SK-N-SH treated with all-trans-retinoic acid at 6 μM for 48 hours (cell line): Measurements from ENCODE around the gene KNG1.
A peak's percentile ranks its signal among the peaks of the same experiment; 100 is the strongest.

Experiments used
- ATAC-seq: fragments of 200-7000 bp; cut with Tn5 transposase; 3 replicates; pipeline ENCODE4 v1.9.1; 2020; ENCODE audit warnings: mild to moderate bottlenecking, moderate library complexity
- ARNTL ChIP-seq: fragments of 450-650 bp; formaldehyde crosslinking; IDR thresholded peaks from 2 replicates; pipeline ENCODE4 v1.5.0; 2020; ENCODE audit warnings: low read depth, mild to moderate bottlenecking, moderate library complexity, borderline replicate concordance
- BACH2 ChIP-seq: fragments of 250-450 bp; sonication (Bioruptor Pico); IDR thresholded peaks from 2 replicates; pipeline ENCODE4 v1.9.0; 2021; ENCODE audit warnings: mild to moderate bottlenecking, borderline replicate concordance
- CSDC2 ChIP-seq: fragments of 250-450 bp; sonication (Bioruptor Pico); IDR thresholded peaks from 2 replicates; pipeline ENCODE4 v1.5.0; 2020; ENCODE audit warnings: mild to moderate bottlenecking, moderate library complexity
- ESRRG ChIP-seq: fragments of 250-450 bp; sonication (Bioruptor Pico); IDR thresholded peaks from 2 replicates; pipeline ENCODE4 v1.6.1; 2021; ENCODE audit warnings: mild to moderate bottlenecking
- GLIS3 ChIP-seq: fragments of 250-450 bp; sonication (Bioruptor Pico); IDR thresholded peaks from 2 replicates; pipeline ENCODE4 v1.5.0; 2020; ENCODE audit warnings: mild to moderate bottlenecking, moderate library complexity
- ISL1 ChIP-seq: fragments of 250-450 bp; sonication (Bioruptor Pico); IDR thresholded peaks from 2 replicates; pipeline ENCODE4 v2.1.2; 2022; ENCODE audit warnings: mild to moderate bottlenecking, moderate library complexity
- OSR1 ChIP-seq: fragments of 250-450 bp; sonication (Bioruptor Pico); IDR thresholded peaks from 2 replicates; pipeline ENCODE4 v1.8.0; 2022; ENCODE audit warnings: moderate library complexity, mild to moderate bottlenecking, inconsistent platforms
- RARB ChIP-seq: fragments of 250-450 bp; sonication (Bioruptor Pico); IDR thresholded peaks from 2 replicates; pipeline ENCODE4 v1.8.0; 2021; ENCODE audit warnings: mild to moderate bottlenecking, moderate library complexity
- SNAI2 ChIP-seq: fragments of 250-450 bp; sonication (Bioruptor Pico); IDR thresholded peaks from 2 replicates; pipeline ENCODE4 v1.5.0; 2020; ENCODE audit warnings: mild to moderate bottlenecking, moderate library complexity
- TCF4 ChIP-seq: fragments of 250-450 bp; sonication (Bioruptor Pico); IDR thresholded peaks from 2 replicates; pipeline ENCODE4 v1.8.0; 2021; ENCODE audit warnings: mild to moderate bottlenecking, moderate library complexity, borderline replicate concordance
- TOX ChIP-seq: fragments of 250-450 bp; sonication (Bioruptor Pico); IDR thresholded peaks from 2 replicates; pipeline ENCODE4 v1.8.0; 2021; ENCODE audit warnings: mild to moderate bottlenecking, moderate library complexity, borderline replicate concordance
- ZC3H10 ChIP-seq: fragments of 250-450 bp; sonication (Bioruptor Pico); IDR thresholded peaks from 2 replicates; pipeline ENCODE4 v1.5.1; 2021; ENCODE audit warnings: mild to moderate bottlenecking, moderate library complexity
- ZFP3 ChIP-seq: fragments of 250-450 bp; sonication (Bioruptor Pico); IDR thresholded peaks from 2 replicates; pipeline ENCODE4 v1.5.0; 2020; ENCODE audit warnings: mild to moderate bottlenecking, moderate library complexity
- ZFP30 ChIP-seq: fragments of 450-650 bp; formaldehyde crosslinking; IDR thresholded peaks from 2 replicates; pipeline ENCODE4 v1.5.0; 2022; ENCODE audit warnings: mild to moderate bottlenecking, moderate library complexity
- ZNF565 ChIP-seq: fragments of 450-650 bp; formaldehyde crosslinking; conservative IDR thresholded peaks from 2 replicates; pipeline ENCODE4 v1.5.0; 2020; ENCODE audit warnings: low read depth, mild to moderate bottlenecking, moderate library complexity
- ZNF70 ChIP-seq: fragments of 450-650 bp; formaldehyde crosslinking; IDR thresholded peaks from 2 replicates; pipeline ENCODE4 v1.5.0; 2020; ENCODE audit warnings: mild to moderate bottlenecking, moderate library complexity
- ZNF8 ChIP-seq: fragments of 450-650 bp; formaldehyde crosslinking; IDR thresholded peaks from 2 replicates; pipeline ENCODE4 v1.5.0; 2020; ENCODE audit warnings: mild to moderate bottlenecking, moderate library complexity
- TF ChIP-seq, protein P1 (sequence below): fragments of 250-450 bp; sonication (Bioruptor Pico); IDR thresholded peaks from 2 replicates; pipeline ENCODE4 v1.5.1; 2021; ENCODE audit warnings: mild to moderate bottlenecking, moderate library complexity
- TF ChIP-seq, protein P2 (sequence below): fragments of 250-450 bp; sonication (Bioruptor Pico); IDR thresholded peaks from 2 replicates; pipeline ENCODE4 v1.8.0; 2020; ENCODE audit warnings: mild to moderate bottlenecking, moderate library complexity, borderline replicate concordance
- TF ChIP-seq, protein P3 (sequence below): fragments of 250-450 bp; sonication (Bioruptor Pico); IDR thresholded peaks from 2 replicates; pipeline ENCODE4 v1.5.1; 2020; ENCODE audit warnings: low read depth, mild to moderate bottlenecking, moderate library complexity
- TF ChIP-seq, protein P4 (sequence below): fragments of 250-450 bp; sonication (Bioruptor Pico); IDR thresholded peaks from 2 replicates; pipeline ENCODE4 v1.8.0; 2021; ENCODE audit warnings: low read depth, mild to moderate bottlenecking, moderate library complexity, borderline replicate concordance
- TF ChIP-seq, protein P5 (sequence below): fragments of 250-450 bp; sonication (Bioruptor Pico); IDR thresholded peaks from 2 replicates; pipeline ENCODE4 v1.5.0; 2020; ENCODE audit warnings: mild to moderate bottlenecking, moderate library complexity

Gene KNG1

DNA sequence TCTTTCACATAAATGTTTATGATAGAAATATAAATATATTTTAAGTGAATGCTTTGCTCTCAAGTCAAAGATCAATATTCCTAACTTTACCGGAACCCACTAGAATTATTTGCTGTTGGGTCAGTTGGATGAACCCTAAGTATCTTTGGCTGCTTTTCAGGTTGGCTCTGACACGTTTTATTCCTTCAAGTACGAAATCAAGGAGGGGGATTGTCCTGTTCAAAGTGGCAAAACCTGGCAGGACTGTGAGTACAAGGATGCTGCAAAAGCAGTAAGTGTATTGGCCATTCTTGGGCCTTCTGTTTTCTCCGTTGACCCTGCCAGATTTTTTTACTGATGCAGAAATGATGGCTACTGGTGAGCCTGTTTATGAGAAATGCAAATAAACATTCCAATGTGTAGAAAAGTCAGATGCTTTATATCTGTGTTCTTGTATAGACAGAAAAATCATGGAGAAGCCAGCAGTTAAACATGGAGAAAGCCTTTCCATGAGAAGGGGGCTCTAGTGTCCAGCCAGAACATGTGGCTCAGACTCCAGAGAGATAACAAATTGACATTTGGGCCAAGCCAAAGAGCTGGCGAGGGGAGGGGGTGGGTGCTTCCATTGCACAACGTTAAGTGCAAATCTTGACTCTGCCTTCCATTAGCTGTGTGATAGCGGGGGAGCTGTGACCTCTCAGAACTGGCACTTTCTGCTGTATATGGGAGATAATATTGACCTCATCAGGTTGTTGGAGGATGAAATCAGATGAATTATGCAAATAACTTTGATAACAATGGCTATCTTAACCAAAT is 3.0 kb downstream of the KNG1 start:
- no peak for ATAC-seq
- TF ChIP-seq ZNF565 (no peak), ZC3H10 (CRISPR knock-in tag) (no peak), ZFP3 (CRISPR knock-in tag) (no peak), BACH2 (CRISPR knock-in tag) (no peak), GLIS3 (CRISPR knock-in tag) (no peak), TOX (CRISPR knock-in tag) (no peak), ZFP30 (CRISPR knock-in tag) (no peak), ISL1 (CRISPR knock-in tag) (no peak), SNAI2 (CRISPR knock-in tag) (no peak), ZNF8 (CRISPR knock-in tag) (no peak), ARNTL (CRISPR knock-in tag) (no peak), OSR1 (CRISPR knock-in tag) (no peak), RARB (CRISPR knock-in tag) (no peak)
- TF ChIP-seq, protein P1, sequence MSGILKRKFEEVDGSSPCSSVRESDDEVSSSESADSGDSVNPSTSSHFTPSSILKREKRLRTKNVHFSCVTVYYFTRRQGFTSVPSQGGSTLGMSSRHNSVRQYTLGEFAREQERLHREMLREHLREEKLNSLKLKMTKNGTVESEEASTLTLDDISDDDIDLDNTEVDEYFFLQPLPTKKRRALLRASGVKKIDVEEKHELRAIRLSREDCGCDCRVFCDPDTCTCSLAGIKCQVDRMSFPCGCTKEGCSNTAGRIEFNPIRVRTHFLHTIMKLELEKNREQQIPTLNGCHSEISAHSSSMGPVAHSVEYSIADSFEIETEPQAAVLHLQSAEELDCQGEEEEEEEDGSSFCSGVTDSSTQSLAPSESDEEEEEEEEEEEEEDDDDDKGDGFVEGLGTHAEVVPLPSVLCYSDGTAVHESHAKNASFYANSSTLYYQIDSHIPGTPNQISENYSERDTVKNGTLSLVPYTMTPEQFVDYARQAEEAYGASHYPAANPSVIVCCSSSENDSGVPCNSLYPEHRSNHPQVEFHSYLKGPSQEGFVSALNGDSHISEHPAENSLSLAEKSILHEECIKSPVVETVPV, result no peak
- TF ChIP-seq, protein P2, sequence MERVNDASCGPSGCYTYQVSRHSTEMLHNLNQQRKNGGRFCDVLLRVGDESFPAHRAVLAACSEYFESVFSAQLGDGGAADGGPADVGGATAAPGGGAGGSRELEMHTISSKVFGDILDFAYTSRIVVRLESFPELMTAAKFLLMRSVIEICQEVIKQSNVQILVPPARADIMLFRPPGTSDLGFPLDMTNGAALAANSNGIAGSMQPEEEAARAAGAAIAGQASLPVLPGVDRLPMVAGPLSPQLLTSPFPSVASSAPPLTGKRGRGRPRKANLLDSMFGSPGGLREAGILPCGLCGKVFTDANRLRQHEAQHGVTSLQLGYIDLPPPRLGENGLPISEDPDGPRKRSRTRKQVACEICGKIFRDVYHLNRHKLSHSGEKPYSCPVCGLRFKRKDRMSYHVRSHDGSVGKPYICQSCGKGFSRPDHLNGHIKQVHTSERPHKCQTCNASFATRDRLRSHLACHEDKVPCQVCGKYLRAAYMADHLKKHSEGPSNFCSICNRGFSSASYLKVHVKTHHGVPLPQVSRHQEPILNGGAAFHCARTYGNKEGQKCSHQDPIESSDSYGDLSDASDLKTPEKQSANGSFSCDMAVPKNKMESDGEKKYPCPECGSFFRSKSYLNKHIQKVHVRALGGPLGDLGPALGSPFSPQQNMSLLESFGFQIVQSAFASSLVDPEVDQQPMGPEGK, result no peak

DNA sequence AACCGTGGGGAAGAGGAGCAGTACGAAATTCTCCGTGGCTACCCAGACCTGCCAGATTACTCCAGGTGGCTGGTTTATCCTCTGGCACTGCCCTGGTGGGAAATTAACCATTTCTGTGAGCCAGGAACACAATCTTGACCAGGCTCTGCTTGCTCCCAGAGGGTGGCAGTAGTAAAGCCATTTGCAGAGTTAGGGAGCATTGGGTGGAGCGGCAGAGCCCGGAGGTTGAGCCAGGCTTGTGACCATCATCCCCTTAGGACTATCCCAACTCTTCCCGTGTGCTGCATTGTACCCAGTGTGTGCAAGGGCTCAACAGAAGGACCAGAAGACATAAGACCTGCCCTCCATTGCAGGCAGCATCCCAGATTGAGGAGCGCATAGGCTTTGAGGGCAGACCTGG is 5.3 kb downstream of the KNG1 start:
- peak; percentile 66; the same call in 2 of the 3 replicates for ATAC-seq
- TF ChIP-seq OSR1 (CRISPR knock-in tag) (no peak), BACH2 (CRISPR knock-in tag) (no peak), ZC3H10 (CRISPR knock-in tag) (no peak), TCF4 (no peak), ISL1 (CRISPR knock-in tag) (no peak), ZNF8 (CRISPR knock-in tag) (no peak), ZFP30 (CRISPR knock-in tag) (no peak), ZNF70 (CRISPR knock-in tag) (no peak)
- TF ChIP-seq, protein P2, result no peak
- TF ChIP-seq, protein P1, result no peak
- TF ChIP-seq, protein P3, sequence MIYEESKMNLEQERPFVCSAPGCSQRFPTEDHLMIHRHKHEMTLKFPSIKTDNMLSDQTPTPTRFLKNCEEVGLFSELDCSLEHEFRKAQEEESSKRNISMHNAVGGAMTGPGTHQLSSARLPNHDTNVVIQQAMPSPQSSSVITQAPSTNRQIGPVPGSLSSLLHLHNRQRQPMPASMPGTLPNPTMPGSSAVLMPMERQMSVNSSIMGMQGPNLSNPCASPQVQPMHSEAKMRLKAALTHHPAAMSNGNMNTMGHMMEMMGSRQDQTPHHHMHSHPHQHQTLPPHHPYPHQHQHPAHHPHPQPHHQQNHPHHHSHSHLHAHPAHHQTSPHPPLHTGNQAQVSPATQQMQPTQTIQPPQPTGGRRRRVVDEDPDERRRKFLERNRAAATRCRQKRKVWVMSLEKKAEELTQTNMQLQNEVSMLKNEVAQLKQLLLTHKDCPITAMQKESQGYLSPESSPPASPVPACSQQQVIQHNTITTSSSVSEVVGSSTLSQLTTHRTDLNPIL (CRISPR knock-in tag), result no peak
- TF ChIP-seq, protein P4, sequence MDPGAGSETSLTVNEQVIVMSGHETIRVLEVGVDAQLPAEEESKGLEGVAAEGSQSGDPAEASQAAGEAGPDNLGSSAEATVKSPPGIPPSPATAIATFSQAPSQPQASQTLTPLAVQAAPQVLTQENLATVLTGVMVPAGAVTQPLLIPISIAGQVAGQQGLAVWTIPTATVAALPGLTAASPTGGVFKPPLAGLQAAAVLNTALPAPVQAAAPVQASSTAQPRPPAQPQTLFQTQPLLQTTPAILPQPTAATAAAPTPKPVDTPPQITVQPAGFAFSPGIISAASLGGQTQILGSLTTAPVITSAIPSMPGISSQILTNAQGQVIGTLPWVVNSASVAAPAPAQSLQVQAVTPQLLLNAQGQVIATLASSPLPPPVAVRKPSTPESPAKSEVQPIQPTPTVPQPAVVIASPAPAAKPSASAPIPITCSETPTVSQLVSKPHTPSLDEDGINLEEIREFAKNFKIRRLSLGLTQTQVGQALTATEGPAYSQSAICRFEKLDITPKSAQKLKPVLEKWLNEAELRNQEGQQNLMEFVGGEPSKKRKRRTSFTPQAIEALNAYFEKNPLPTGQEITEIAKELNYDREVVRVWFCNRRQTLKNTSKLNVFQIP, result no peak

DNA sequence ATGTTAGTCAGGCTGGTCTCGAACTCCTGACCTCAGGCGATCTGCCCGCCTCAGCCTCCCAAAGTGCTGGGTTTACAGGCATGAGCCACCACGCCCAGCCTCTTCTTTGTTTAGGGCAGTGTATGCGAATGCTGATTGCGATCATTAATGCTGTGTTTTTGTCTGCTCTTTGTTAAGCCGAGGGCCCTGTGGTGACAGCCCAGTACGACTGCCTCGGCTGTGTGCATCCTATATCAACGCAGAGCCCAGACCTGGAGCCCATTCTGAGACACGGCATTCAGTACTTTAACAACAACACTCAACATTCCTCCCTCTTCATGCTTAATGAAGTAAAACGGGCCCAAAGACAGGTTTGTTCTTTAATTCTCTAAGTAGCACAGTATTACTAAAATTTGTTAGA is 7.8 kb downstream of the KNG1 start:
- ATAC-seq, result no peak
- TF ChIP-seq ZNF8 (CRISPR knock-in tag) (no peak), ARNTL (CRISPR knock-in tag) (no peak), ESRRG (CRISPR knock-in tag) (no peak), OSR1 (CRISPR knock-in tag) (no peak), ZNF565 (no peak), RARB (CRISPR knock-in tag) (no peak), TOX (CRISPR knock-in tag) (no peak), ZFP3 (CRISPR knock-in tag) (no peak), SNAI2 (CRISPR knock-in tag) (no peak), GLIS3 (CRISPR knock-in tag) (no peak), CSDC2 (CRISPR knock-in tag) (no peak)
- TF ChIP-seq, protein P5, sequence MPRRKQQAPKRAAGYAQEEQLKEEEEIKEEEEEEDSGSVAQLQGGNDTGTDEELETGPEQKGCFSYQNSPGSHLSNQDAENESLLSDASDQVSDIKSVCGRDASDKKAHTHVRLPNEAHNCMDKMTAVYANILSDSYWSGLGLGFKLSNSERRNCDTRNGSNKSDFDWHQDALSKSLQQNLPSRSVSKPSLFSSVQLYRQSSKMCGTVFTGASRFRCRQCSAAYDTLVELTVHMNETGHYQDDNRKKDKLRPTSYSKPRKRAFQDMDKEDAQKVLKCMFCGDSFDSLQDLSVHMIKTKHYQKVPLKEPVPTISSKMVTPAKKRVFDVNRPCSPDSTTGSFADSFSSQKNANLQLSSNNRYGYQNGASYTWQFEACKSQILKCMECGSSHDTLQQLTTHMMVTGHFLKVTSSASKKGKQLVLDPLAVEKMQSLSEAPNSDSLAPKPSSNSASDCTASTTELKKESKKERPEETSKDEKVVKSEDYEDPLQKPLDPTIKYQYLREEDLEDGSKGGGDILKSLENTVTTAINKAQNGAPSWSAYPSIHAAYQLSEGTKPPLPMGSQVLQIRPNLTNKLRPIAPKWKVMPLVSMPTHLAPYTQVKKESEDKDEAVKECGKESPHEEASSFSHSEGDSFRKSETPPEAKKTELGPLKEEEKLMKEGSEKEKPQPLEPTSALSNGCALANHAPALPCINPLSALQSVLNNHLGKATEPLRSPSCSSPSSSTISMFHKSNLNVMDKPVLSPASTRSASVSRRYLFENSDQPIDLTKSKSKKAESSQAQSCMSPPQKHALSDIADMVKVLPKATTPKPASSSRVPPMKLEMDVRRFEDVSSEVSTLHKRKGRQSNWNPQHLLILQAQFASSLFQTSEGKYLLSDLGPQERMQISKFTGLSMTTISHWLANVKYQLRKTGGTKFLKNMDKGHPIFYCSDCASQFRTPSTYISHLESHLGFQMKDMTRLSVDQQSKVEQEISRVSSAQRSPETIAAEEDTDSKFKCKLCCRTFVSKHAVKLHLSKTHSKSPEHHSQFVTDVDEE (CRISPR knock-in tag), result no peak
- TF ChIP-seq, protein P3 (CRISPR knock-in tag), result no peak
